ENCODE results near the gene STK11.

The STK11 gene

GRCh38 chr19:1251330-1252220, 46.0 kb downstream of the STK11 start:
- no peak for FAIRE-seq

GRCh38 chr19:1252221-1252820, 46.7 kb downstream of the STK11 start:
- FAIRE-seq: no peak

GRCh38 chr19:1252821-1253513, 47.4 kb downstream of the STK11 start:
- no peak for FAIRE-seq

- no peak for FAIRE-seq
Observed at GRCh38 chr19:1253514-1254080, 48.0 kb downstream of the STK11 start.

- no peak for FAIRE-seq
Observed at GRCh38 chr19:1254081-1254527, 48.5 kb downstream of the STK11 start.

GRCh38 chr19:1254530-1255185, 49.1 kb downstream of the STK11 start:
- no peak for FAIRE-seq

GRCh38 chr19:1255186-1256161, 49.9 kb downstream of the STK11 start:
- no peak for FAIRE-seq

GRCh38 chr19:1256646-1257474, 51.3 kb downstream of the STK11 start:
- no peak for FAIRE-seq

- no peak for FAIRE-seq
Observed at GRCh38 chr19:1257475-1258162, 52.0 kb downstream of the STK11 start.

- no peak for FAIRE-seq
Observed at GRCh38 chr19:1258163-1258492, 52.5 kb downstream of the STK11 start.

- FAIRE-seq: peak; percentile 15
Observed at GRCh38 chr19:1258707-1259205, 53.2 kb downstream of the STK11 start.

- no peak for FAIRE-seq
Observed at GRCh38 chr19:1259206-1259875, 53.8 kb downstream of the STK11 start.

GRCh38 chr19:1259876-1260748, 54.5 kb downstream of the STK11 start:
- FAIRE-seq: no peak

- no peak for FAIRE-seq
Observed at GRCh38 chr19:1260749-1261537, 55.4 kb downstream of the STK11 start.

- no peak for FAIRE-seq
Observed at GRCh38 chr19:1261538-1261797, 55.9 kb downstream of the STK11 start.

- FAIRE-seq: no peak
Observed at GRCh38 chr19:1261798-1262622, 56.4 kb downstream of the STK11 start.
